ENCODE data around the gene GXYLT1.

Gene GXYLT1

DNA sequence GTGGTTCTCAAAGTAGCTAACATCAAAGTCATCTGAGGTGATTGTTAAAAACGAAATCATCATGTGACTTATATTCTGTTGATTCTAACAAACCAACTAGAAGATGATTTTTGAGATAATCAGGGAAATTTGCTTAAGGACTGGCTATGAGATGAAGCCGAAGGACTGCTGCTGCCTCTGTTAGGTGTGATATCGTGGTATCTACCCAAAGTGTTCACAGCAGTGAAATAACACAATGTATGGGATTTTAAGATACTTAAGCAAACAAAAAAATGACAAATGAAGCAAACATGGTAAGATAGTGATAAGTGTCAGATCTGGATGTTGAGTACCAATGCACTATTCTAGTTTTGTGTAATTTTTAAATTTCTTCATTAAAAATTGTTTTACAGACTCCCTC is 59.1 kb downstream of the GXYLT1 start:
- Histone ChIP-seq H3K9ac (ENCODE audit: low read depth, low read length, poor library complexity, severe bottlenecking) (no peak overlapping the region), H3K27me3 (ENCODE audit: insufficient read depth, low read length, poor library complexity, severe bottlenecking) (no peaks in the 10 kb centered on the region)

DNA sequence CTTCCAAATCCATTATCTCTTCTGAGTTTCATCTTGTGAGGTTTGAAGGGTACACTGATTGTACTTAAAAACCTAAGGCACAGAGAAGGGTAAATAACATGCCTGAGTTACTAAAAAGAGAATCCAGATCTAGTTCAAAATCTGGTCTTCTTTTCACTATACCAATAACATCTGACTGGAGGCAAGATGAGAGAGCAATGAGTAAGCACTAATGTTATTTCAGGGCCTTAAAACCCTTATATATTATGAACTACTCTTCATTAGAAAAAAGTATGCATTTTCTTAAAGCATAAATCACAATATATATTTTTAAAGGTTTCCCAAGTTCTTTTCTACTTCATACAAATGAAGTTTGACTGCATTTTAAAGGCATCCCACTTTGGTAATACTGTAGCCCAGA is 60.2 kb downstream of the GXYLT1 start:
- H3K9me3 ChIP-seq (ENCODE audit: insufficient read depth, low read depth, low read length) = no peaks in the 10 kb centered on the region
- no peaks in the 10 kb centered on the region for H4K20me1 ChIP-seq (ENCODE audit: insufficient read depth, low read length, poor library complexity, severe bottlenecking)
- H3K9me2 ChIP-seq (replicated peaks; ENCODE audit: low read depth, low read length) = no peaks in the 10 kb centered on the region
- TF ChIP-seq, protein P1, sequence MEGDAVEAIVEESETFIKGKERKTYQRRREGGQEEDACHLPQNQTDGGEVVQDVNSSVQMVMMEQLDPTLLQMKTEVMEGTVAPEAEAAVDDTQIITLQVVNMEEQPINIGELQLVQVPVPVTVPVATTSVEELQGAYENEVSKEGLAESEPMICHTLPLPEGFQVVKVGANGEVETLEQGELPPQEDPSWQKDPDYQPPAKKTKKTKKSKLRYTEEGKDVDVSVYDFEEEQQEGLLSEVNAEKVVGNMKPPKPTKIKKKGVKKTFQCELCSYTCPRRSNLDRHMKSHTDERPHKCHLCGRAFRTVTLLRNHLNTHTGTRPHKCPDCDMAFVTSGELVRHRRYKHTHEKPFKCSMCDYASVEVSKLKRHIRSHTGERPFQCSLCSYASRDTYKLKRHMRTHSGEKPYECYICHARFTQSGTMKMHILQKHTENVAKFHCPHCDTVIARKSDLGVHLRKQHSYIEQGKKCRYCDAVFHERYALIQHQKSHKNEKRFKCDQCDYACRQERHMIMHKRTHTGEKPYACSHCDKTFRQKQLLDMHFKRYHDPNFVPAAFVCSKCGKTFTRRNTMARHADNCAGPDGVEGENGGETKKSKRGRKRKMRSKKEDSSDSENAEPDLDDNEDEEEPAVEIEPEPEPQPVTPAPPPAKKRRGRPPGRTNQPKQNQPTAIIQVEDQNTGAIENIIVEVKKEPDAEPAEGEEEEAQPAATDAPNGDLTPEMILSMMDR (conservative IDR thresholded peaks at IDR 0.05; ENCODE audit: low read length) = no peak
- TF ChIP-seq EZH2phosphoT487 (IDR thresholded peaks at IDR 0.05; ENCODE audit: borderline replicate concordance) = no peak
- no peaks in the 10 kb centered on the region for H3K27me3 ChIP-seq (ENCODE audit: insufficient read depth, low read length, poor library complexity, severe bottlenecking)
- H3K36me3 ChIP-seq (ENCODE audit: insufficient read depth, low read length) = peaks cover 16% of the 10 kb centered on the region; the same call in 1 of the 2 replicates
- no peaks in the 10 kb centered on the region for H3K79me2 ChIP-seq (ENCODE audit: insufficient read depth, low read length)
- H2AFZ ChIP-seq (ENCODE audit: low read length) = no peak overlapping the region
- no peaks in the 10 kb centered on the region for H3K4me1 ChIP-seq (ENCODE audit: insufficient read depth, low read length, poor library complexity, severe bottlenecking)
- H3K4me2 ChIP-seq (ENCODE audit: low read depth, low read length, poor library complexity, severe bottlenecking) = no peak overlapping the region
- no peaks in the 10 kb centered on the region for H3F3A ChIP-seq (ENCODE audit: low read depth)
- no peak overlapping the region for H3K9ac ChIP-seq (ENCODE audit: low read depth, low read length, poor library complexity, severe bottlenecking)
- H3K4me3 ChIP-seq (ENCODE audit: low read length, poor library complexity, severe bottlenecking) = no peak overlapping the region

More for the DNA sequence above, 59.1 kb downstream of the GXYLT1 start:
- no peak for TF ChIP-seq EZH2phosphoT487 (IDR thresholded peaks at IDR 0.05; ENCODE audit: borderline replicate concordance)
- TF ChIP-seq, protein P1 (conservative IDR thresholded peaks at IDR 0.05; ENCODE audit: low read length) = no peak
- Histone ChIP-seq H3K4me2 (ENCODE audit: low read depth, low read length, poor library complexity, severe bottlenecking) (no peak overlapping the region), H3K4me1 (ENCODE audit: insufficient read depth, low read length, poor library complexity, severe bottlenecking) (no peaks in the 10 kb centered on the region), H3K4me3 (ENCODE audit: low read length, poor library complexity, severe bottlenecking) (no peak overlapping the region), H4K20me1 (ENCODE audit: insufficient read depth, low read length, poor library complexity, severe bottlenecking) (no peaks in the 10 kb centered on the region), H3K9me3 (ENCODE audit: insufficient read depth, low read depth, low read length) (no peaks in the 10 kb centered on the region), H2AFZ (ENCODE audit: low read length) (no peak overlapping the region), H3K79me2 (ENCODE audit: insufficient read depth, low read length) (no peaks in the 10 kb centered on the region), H3K9me2 (replicated peaks; ENCODE audit: low read depth, low read length) (no peaks in the 10 kb centered on the region), H3F3A (ENCODE audit: low read depth) (no peaks in the 10 kb centered on the region), H3K36me3 (ENCODE audit: insufficient read depth, low read length) (peaks cover 22% of the 10 kb centered on the region; the same call in 1 of the 2 replicates)

DNA sequence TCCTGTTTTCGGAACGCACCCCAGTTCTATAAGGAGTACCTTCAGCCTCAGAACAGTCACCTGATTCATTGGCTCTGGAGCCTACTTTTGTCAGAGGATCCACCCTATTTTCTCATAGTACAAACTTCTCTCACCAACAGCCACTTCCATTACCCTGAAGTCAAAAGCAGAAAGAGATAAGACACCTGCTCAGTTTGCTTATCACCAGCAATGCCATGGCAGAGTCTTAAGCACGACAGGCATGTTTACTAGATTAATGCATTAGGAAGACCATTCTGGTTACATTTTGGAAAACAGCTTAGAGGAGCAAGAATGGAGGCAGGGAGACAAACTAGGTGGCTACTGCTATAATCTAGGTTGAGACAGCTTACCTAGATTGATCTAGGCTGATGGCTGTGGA is 67.7 kb downstream of the GXYLT1 start:
- no peak overlapping the region for H3K4me3 ChIP-seq (ENCODE audit: low read length, poor library complexity, severe bottlenecking)
- H4K20me1 ChIP-seq (ENCODE audit: insufficient read depth, low read length, poor library complexity, severe bottlenecking) = no peaks in the 10 kb centered on the region
- H3K9ac ChIP-seq (ENCODE audit: low read depth, low read length, poor library complexity, severe bottlenecking) = no peak overlapping the region
- no peaks in the 10 kb centered on the region for H3K79me2 ChIP-seq (ENCODE audit: insufficient read depth, low read length)
- H3K36me3 ChIP-seq (ENCODE audit: insufficient read depth, low read length) = no peaks in the 10 kb centered on the region
- H3F3A ChIP-seq (ENCODE audit: low read depth) = no peaks in the 10 kb centered on the region
- peaks cover 2% of the 10 kb centered on the region; the same call in 1 of the 2 replicates for H3K9me3 ChIP-seq (ENCODE audit: insufficient read depth, low read depth, low read length)
- no peak for TF ChIP-seq EZH2phosphoT487 (IDR thresholded peaks at IDR 0.05; ENCODE audit: borderline replicate concordance)
- TF ChIP-seq, protein P1 (conservative IDR thresholded peaks at IDR 0.05; ENCODE audit: low read length) = no peak
- no peaks in the 10 kb centered on the region for H3K4me1 ChIP-seq (ENCODE audit: insufficient read depth, low read length, poor library complexity, severe bottlenecking)
- H2AFZ ChIP-seq (ENCODE audit: low read length) = no peak overlapping the region
- no peaks in the 10 kb centered on the region for H3K27me3 ChIP-seq (ENCODE audit: insufficient read depth, low read length, poor library complexity, severe bottlenecking)
- H3K4me2 ChIP-seq (ENCODE audit: low read depth, low read length, poor library complexity, severe bottlenecking) = no peak overlapping the region
- no peaks in the 10 kb centered on the region for H3K9me2 ChIP-seq (replicated peaks; ENCODE audit: low read depth, low read length)
